Measurements from ENCODE around the gene ST8SIA5.

ST8SIA5 gene

GRCh38 chr18:46672062-46672970 is 84.5 kb downstream of the ST8SIA5 start:
- no peak for DNase-seq (ENCODE audit: low read depth)

- DNase-seq (ENCODE audit: low read depth) = no peak
Observed at GRCh38 chr18:46668694-46669093, 88.2 kb downstream of the ST8SIA5 start.

GRCh38 chr18:46668135-46668534 is 88.7 kb downstream of the ST8SIA5 start:
- DNase-seq (ENCODE audit: low read depth) = no peak

- DNase-seq (ENCODE audit: low read depth) = no peak
Observed at GRCh38 chr18:46663539-46663938, 93.3 kb downstream of the ST8SIA5 start.

GRCh38 chr18:46660957-46661749 is 95.7 kb downstream of the ST8SIA5 start:
- DNase-seq (ENCODE audit: low read depth) = no peak

GRCh38 chr18:46659484-46659883 is 97.4 kb downstream of the ST8SIA5 start:
- no peak for DNase-seq (ENCODE audit: low read depth)

- no peak for DNase-seq (ENCODE audit: low read depth)
Observed at GRCh38 chr18:46657115-46657955, 99.5 kb downstream of the ST8SIA5 start, which contains the start of gene LOXHD1. TSS of gene LOXHD1 (minus strand) at chr18:46657220. CDS start at chr18:46657033, 187 bp downstream.

- no peak for DNase-seq (ENCODE audit: low read depth)
Observed at GRCh38 chr18:46656326-46657114, 100.3 kb downstream of the ST8SIA5 start.

GRCh38 chr18:46652372-46652771 is 104.5 kb downstream of the ST8SIA5 start:
- no peak for DNase-seq (ENCODE audit: low read depth)

GRCh38 chr18:46650681-46651080 is 106.2 kb downstream of the ST8SIA5 start:
- no peak for DNase-seq (ENCODE audit: low read depth)

GRCh38 chr18:46649071-46649862 is 107.6 kb downstream of the ST8SIA5 start:
- no peak for DNase-seq (ENCODE audit: low read depth)

GRCh38 chr18:46646468-46646867 is 110.4 kb downstream of the ST8SIA5 start:
- DNase-seq (ENCODE audit: low read depth) = no peak

GRCh38 chr18:46642561-46642960 is 114.3 kb downstream of the ST8SIA5 start:
- DNase-seq (ENCODE audit: low read depth) = no peak

- DNase-seq (ENCODE audit: low read depth) = no peak
Observed at GRCh38 chr18:46641917-46642316, 114.9 kb downstream of the ST8SIA5 start.

- DNase-seq (ENCODE audit: low read depth) = no peak
Observed at GRCh38 chr18:46639386-46639785, 117.5 kb downstream of the ST8SIA5 start.

GRCh38 chr18:46636040-46636630 is 120.7 kb downstream of the ST8SIA5 start:
- no peak for DNase-seq (ENCODE audit: low read depth)

- no peak for DNase-seq (ENCODE audit: low read depth)
Observed at GRCh38 chr18:46632401-46633071, 124.3 kb downstream of the ST8SIA5 start.

- no peak for DNase-seq (ENCODE audit: low read depth)
Observed at GRCh38 chr18:46630991-46631390, 125.9 kb downstream of the ST8SIA5 start.

GRCh38 chr18:46630160-46630559 is 126.7 kb downstream of the ST8SIA5 start:
- no peak for DNase-seq (ENCODE audit: low read depth)
